M059J (cell line): ENCODE data around the gene APRT. TPM values are rescaled to one million over a fixed set of nuclear protein-coding genes. Genes with fewer than 3 reads are reported as not detected.

ENCODE experiments used
- total RNA-seq: library from RNA; depleted of rRNA; stranded (reverse); fragments of >200 nt; shearing (Covaris generic); gene quantifications from 2 replicates; pipeline ENCODE4 v1.2.3, GENCODE V29; 2014; rRNA removed

Gene APRT
- total RNA-seq, 1 experiment from 2014 or later = 151 TPM

Other genes with a start within 250 kb of the APRT start
- 13.3 and 20.4 TPM in 2 replicates for gene ZC3H18, start 241.5 kb downstream of the APRT start, total RNA-seq
- not detected in 2 replicates for gene IL17C, start 173.4 kb downstream of the APRT start, total RNA-seq
- not detected in 2 replicates for gene CYBA, start 160.9 kb downstream of the APRT start, total RNA-seq
- 39.9 and 42.4 TPM in 2 replicates for gene MVD, start 148.8 kb downstream of the APRT start, total RNA-seq
- gene SNAI3, start 125.4 kb downstream of the APRT start, total RNA-seq = not detected in 2 replicates
- 18.2 and 26.5 TPM in 2 replicates for gene RNF166, start 105.5 kb downstream of the APRT start, total RNA-seq
- 11.1 and 16.2 TPM in 2 replicates for gene CTU2, start 105.4 kb downstream of the APRT start, total RNA-seq
- gene PIEZO1, start 26.7 kb downstream of the APRT start, total RNA-seq = 49.1 and 89.6 TPM in 2 replicates
- gene CDT1, start 8.1 kb downstream of the APRT start, total RNA-seq = 12.8 and 44.4 TPM in 2 replicates
- gene GALNS, start 45.0 kb upstream of the APRT start, total RNA-seq = 28.9 and 34.1 TPM in 2 replicates
- gene TRAPPC2L, start 45.2 kb upstream of the APRT start, total RNA-seq = 36.8 and 48.4 TPM in 2 replicates
- gene PABPN1L, start 54.7 kb upstream of the APRT start, total RNA-seq = not detected in 2 replicates
- not detected in 2 replicates for gene CBFA2T3, start 165.3 kb upstream of the APRT start, total RNA-seq